Stimulated activated CD4-positive, alpha-beta T cell treated with anti-CD3 and anti-CD28 coated beads, TNF-alpha, amount 100 ng/mL, for 24 hours (primary cell): ENCODE measurements around the gene OPCML.

Experiments
- DNase-seq, 3 experiments: peaks; one replicate each; pipeline ENCODE4 v3.0.0-alpha.2; 2020; ENCODE audit warnings: low read depth in 3 of 3

OPCML gene

GRCh38 chr11:133409799-133410198 is 122.5 kb downstream of the OPCML start:
- DNase-seq, result no peak

GRCh38 chr11:133408936-133409335 is 123.4 kb downstream of the OPCML start:
- no peak for DNase-seq

GRCh38 chr11:133408402-133408801 is 123.9 kb downstream of the OPCML start:
- no peak for DNase-seq

GRCh38 chr11:133406489-133406888 is 125.8 kb downstream of the OPCML start:
- no peak for DNase-seq

GRCh38 chr11:133403900-133404299 is 128.4 kb downstream of the OPCML start:
- no peak for DNase-seq

GRCh38 chr11:133402551-133402950 is 129.8 kb downstream of the OPCML start:
- no peak for DNase-seq

GRCh38 chr11:133399855-133400625 is 132.3 kb downstream of the OPCML start:
- no peak for DNase-seq

GRCh38 chr11:133399294-133399693 is 133.0 kb downstream of the OPCML start:
- no peak for DNase-seq

GRCh38 chr11:133390803-133391202 is 141.5 kb downstream of the OPCML start:
- no peak for DNase-seq

GRCh38 chr11:133388975-133389568 is 143.2 kb downstream of the OPCML start:
- DNase-seq, result no peak

GRCh38 chr11:133388260-133388659 is 144.0 kb downstream of the OPCML start:
- DNase-seq, result no peak

GRCh38 chr11:133386852-133387251 is 145.4 kb downstream of the OPCML start:
- DNase-seq, result no peak

- DNase-seq, result no peak
Measured at GRCh38 chr11:133386262-133386661, 146.0 kb downstream of the OPCML start.

GRCh38 chr11:133385781-133386180 is 146.5 kb downstream of the OPCML start:
- DNase-seq, result no peak

GRCh38 chr11:133384731-133385130 is 147.6 kb downstream of the OPCML start:
- DNase-seq, result no peak

- no peak for DNase-seq
Measured at GRCh38 chr11:133383689-133384088, 148.6 kb downstream of the OPCML start.

GRCh38 chr11:133383201-133383600 is 149.1 kb downstream of the OPCML start:
- DNase-seq, result no peak

- no peak for DNase-seq
Measured at GRCh38 chr11:133382131-133382812, 150.0 kb downstream of the OPCML start.

- DNase-seq, result no peak
Measured at GRCh38 chr11:133381761-133382130, 150.6 kb downstream of the OPCML start.

GRCh38 chr11:133366147-133366546 is 166.2 kb downstream of the OPCML start:
- DNase-seq, result no peak

GRCh38 chr11:133362916-133363315 is 169.4 kb downstream of the OPCML start:
- DNase-seq, result no peak

- no peak for DNase-seq
Measured at GRCh38 chr11:133362156-133362555, 170.1 kb downstream of the OPCML start.

GRCh38 chr11:133361689-133361994 is 170.7 kb downstream of the OPCML start:
- no peak for DNase-seq
